Measurements from ENCODE around the gene PPTC7. TPM values are rescaled to one million over a fixed set of nuclear protein-coding genes. Genes with fewer than 3 reads are reported as not detected.
"Not testable (repeated sequence)": the region's sequence is repeated elsewhere in the genome, so short reads cannot be mapped to it uniquely, and the experiment has no call there.

The PPTC7 gene
- total RNA-seq, 3 donors from 2014 or later = 32.2 to 34.8 (median 32.8) TPM

- peak; percentile 52 for TF ChIP-seq CTCF (IDR thresholded peaks at IDR 0.05)
- H3K4me1 ChIP-seq (ENCODE audit: low read depth); DNase-seq; H3K9me3 ChIP-seq; H3K4me3 ChIP-seq; H3K36me3 ChIP-seq (ENCODE audit: low read depth): not testable (repeated sequence)
- ATAC-seq = peak; percentile 83
- intact Hi-C loops (cut with DNase I, micrococcal nuclease) = loop anchor here (5.0 kb wide), 2 partner anchors 50 to 90 kb away; no protein-coding TSS in a partner anchor
Observed at GRCh38 chr12:110602085-110602814, 19.1 kb upstream of the PPTC7 start.

- DNase-seq (no peak), ATAC-seq (peak; percentile 63)
- intact Hi-C loops (cut with DNase I, micrococcal nuclease) = loop anchor here (5.0 kb wide), 2 partner anchors 48 to 88 kb away; no protein-coding TSS in a partner anchor
- H3K4me3 ChIP-seq = no peak overlapping the region
- H3K36me3 ChIP-seq (ENCODE audit: low read depth) = no peaks in the 10 kb centered on the region
- no peaks in the 10 kb centered on the region for H3K9me3 ChIP-seq
- no peak for TF ChIP-seq CTCF (IDR thresholded peaks at IDR 0.05)
- H3K4me1 ChIP-seq (ENCODE audit: low read depth) = no peaks in the 10 kb centered on the region
Observed at GRCh38 chr12:110600254-110600653, 17.1 kb upstream of the PPTC7 start.

DNA sequence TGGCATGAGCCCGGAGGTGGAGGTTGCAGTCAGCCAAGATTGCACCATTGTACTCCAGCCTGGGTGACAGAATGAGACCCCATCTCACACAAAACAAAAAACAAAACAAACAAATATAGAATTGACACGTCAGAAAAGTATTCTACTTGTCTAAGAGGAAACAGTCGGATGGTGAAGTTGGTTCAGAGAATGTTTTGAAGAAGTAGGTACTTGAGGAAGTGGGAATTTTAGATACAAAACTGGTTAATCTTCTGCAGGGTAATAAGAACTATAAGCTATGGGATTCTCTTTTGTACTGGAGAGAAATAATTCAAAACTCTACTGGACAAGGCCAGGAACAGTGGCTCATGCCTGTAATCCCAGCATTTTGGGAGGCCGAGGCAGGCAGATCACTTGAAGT, 16.2 kb upstream of the PPTC7 start:
- ATAC-seq = no peak
- no peaks in the 10 kb centered on the region for H3K4me1 ChIP-seq (ENCODE audit: low read depth)
- H3K36me3 ChIP-seq (ENCODE audit: low read depth) = no peaks in the 10 kb centered on the region
- no peak overlapping the region for H3K4me3 ChIP-seq
- no peaks in the 10 kb centered on the region for H3K9me3 ChIP-seq
- no peak for TF ChIP-seq CTCF (IDR thresholded peaks at IDR 0.05)
- intact Hi-C loops (cut with DNase I, micrococcal nuclease) = no loop called here
- DNase-seq = no peak

DNA sequence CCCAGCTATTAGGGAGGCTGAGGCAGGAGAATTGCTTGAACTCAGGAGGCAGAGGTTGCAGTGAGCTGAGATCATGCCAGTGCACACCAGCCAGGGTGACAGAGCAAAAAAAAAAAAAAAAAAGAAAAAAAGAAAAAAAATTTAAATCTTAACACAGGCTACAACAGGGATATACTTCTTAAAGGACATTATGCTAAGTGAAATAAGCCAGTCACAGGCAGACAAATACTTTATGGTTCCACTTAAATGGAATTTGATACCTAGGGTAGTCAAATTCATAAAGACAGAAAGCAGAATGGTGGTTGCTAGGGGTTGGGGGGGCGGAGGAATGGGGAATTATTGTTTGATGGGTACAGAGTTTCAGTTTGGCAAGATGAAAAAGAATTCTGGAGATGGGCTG, 14.8 kb upstream of the PPTC7 start:
- Histone ChIP-seq H3K36me3 (ENCODE audit: low read depth) (no peaks in the 10 kb centered on the region), H3K4me3 (no peak overlapping the region), H3K4me1 (ENCODE audit: low read depth) (no peaks in the 10 kb centered on the region), H3K9me3 (no peaks in the 10 kb centered on the region)
- ATAC-seq (no peak), DNase-seq (no peak)
- TF ChIP-seq CTCF (IDR thresholded peaks at IDR 0.05) = no peak
- intact Hi-C loops (cut with DNase I, micrococcal nuclease) = no loop called here

GRCh38 chr12:110592919-110593318, 9.8 kb upstream of the PPTC7 start:
- H3K4me3 ChIP-seq; intact Hi-C loops (cut with DNase I, micrococcal nuclease); H3K36me3 ChIP-seq (ENCODE audit: low read depth); DNase-seq; ATAC-seq; H3K9me3 ChIP-seq: not testable (repeated sequence)
- peaks cover 21% of the 10 kb centered on the region for H3K4me1 ChIP-seq (ENCODE audit: low read depth)

GRCh38 chr12:110592078-110592477, 9.0 kb upstream of the PPTC7 start:
- no peaks in the 10 kb centered on the region for H3K36me3 ChIP-seq (ENCODE audit: low read depth)
- peaks cover 21% of the 10 kb centered on the region for H3K4me1 ChIP-seq (ENCODE audit: low read depth)
- H3K9me3 ChIP-seq = no peaks in the 10 kb centered on the region
- ATAC-seq (peak; percentile 14), DNase-seq (no peak)
- TF ChIP-seq CTCF (IDR thresholded peaks at IDR 0.05) = no peak
- H3K4me3 ChIP-seq = no peak overlapping the region
- intact Hi-C loops (cut with DNase I, micrococcal nuclease) = no loop called here
